Mesendoderm (in vitro differentiated cells): Measurements from ENCODE around the gene DAPK1.

Experiments used
- DNase-seq: peaks from one replicate; pipeline ENCODE4 v3.0.0; 2013
- H2AK5ac ChIP-seq: 2 replicates; pipeline ENCODE4 v1.6.1; 2013; ENCODE audit warnings: low read length, inconsistent platforms
- H2BK120ac ChIP-seq: 2 replicates; pipeline ENCODE4 v1.6.1; 2013; ENCODE audit warnings: low read depth, mild to moderate bottlenecking, low read length, moderate library complexity, mixed read lengths
- H2BK15ac ChIP-seq: replicated peaks from 2 replicates; pipeline ENCODE4 v1.6.1; 2013; ENCODE audit warnings: low read depth, mild to moderate bottlenecking, moderate library complexity
- H2BK5ac ChIP-seq: 2 replicates; pipeline ENCODE4 v1.6.1; 2013; ENCODE audit warnings: low read length, inconsistent platforms
- H3K18ac ChIP-seq: 2 replicates; pipeline ENCODE4 v1.6.1; 2013; ENCODE audit warnings: mild to moderate bottlenecking, low read length, mixed read lengths
- H3K23ac ChIP-seq: one replicate; pipeline ENCODE4 v1.6.1; 2013; ENCODE audit warnings: low read length
- H3K27ac ChIP-seq: 2 replicates; pipeline ENCODE4 v1.5.1; 2013; ENCODE audit warnings: low read depth, mild to moderate bottlenecking, inconsistent platforms, low read length, moderate library complexity
- H3K27me3 ChIP-seq: 2 replicates; pipeline ENCODE4 v1.6.1; 2013; ENCODE audit warnings: low read length, control low read depth, mild to moderate bottlenecking, inconsistent platforms; ENCODE audit not compliant: insufficient read depth, poor library complexity
- H3K36me3 ChIP-seq: 2 replicates; pipeline ENCODE4 v1.6.1; 2013; ENCODE audit warnings: low read length, inconsistent platforms; ENCODE audit not compliant: control insufficient read depth, insufficient read depth
- H3K4ac ChIP-seq: one replicate; pipeline ENCODE4 v1.6.1; 2013; ENCODE audit warnings: low read depth, mild to moderate bottlenecking, low read length, moderate library complexity
- H3K4me1 ChIP-seq: 2 replicates; pipeline ENCODE4 v1.6.1; 2013; ENCODE audit warnings: low read depth, low read length, inconsistent platforms; ENCODE audit not compliant: control insufficient read depth
- H3K4me2 ChIP-seq: 2 replicates; pipeline ENCODE4 v1.6.1; 2013; ENCODE audit warnings: low read length
- H3K4me3 ChIP-seq: 2 replicates; pipeline ENCODE4 v1.5.1; 2013; ENCODE audit warnings: mild to moderate bottlenecking, low read length
- H3K56ac ChIP-seq: one replicate; pipeline ENCODE4 v1.6.1; 2013; ENCODE audit warnings: low read length
- H3K79me1 ChIP-seq: 2 replicates; pipeline ENCODE4 v1.6.1; 2013; ENCODE audit warnings: low read length, inconsistent platforms
- H3K79me2 ChIP-seq: 2 replicates; pipeline ENCODE4 v1.6.1; 2013; ENCODE audit warnings: mild to moderate bottlenecking, low read length; ENCODE audit not compliant: control insufficient read depth, insufficient read depth
- H3K9ac ChIP-seq: 2 replicates; pipeline ENCODE4 v1.6.1; 2013; ENCODE audit warnings: low read length, inconsistent platforms
- H4K5ac ChIP-seq: one replicate; pipeline ENCODE4 v1.6.1; 2013; ENCODE audit warnings: low read length
- H4K8ac ChIP-seq: one replicate; pipeline ENCODE4 v1.6.1; 2013; ENCODE audit warnings: low read depth, mild to moderate bottlenecking, control low read depth, low read length, moderate library complexity
- WGBS: extraction: QIAGEN DNeasy Blood & Tissue Kit; methylation state at CpG from one replicate; pipeline ENCODE4 v1.1.7; 2013; ENCODE audit warnings: low lambda C conversion rate, missing lambda C conversion rate; ENCODE audit not compliant: insufficient coverage; ENCODE audit errors: extremely low coverage; 5-methylcytosine and 5-hydroxymethylcytosine counted together

DAPK1 gene

DNA sequence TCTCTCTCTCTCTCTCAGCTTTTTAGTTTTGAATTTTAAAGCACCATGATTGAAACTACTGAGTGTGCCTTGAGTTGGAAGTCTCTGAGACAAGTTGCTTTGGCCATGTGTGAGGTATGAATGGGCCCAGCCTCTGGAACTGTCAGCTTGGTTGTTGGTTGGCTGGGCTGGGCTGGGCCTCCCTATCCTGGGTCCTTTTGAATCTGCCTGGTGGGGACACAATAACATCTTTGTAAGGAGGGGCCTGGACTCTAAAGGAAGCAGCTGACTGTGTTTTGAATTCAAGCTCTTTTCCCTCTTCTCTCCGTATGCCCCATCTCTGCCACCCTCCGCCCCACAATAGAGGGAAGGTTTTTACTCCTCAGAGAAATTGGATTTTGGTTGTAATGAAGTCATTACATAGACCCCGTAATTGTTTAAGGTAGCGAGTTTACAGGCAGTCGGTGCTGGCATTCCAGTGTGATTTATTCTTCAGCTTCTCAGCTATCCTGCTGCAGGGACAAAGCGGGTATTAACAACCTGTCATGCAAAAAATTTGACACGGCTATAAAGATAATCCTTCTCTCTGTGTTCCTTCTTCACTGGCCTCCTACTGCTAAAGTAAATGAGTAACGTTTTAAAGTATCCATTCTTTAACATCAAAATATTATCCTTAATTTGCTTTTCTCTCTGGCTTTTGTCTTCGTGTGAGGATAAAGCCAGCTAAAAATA is 105.4 kb downstream of the DAPK1 start:
- Histone ChIP-seq H4K5ac (no peak overlapping the region), H4K8ac (no peak overlapping the region), H3K4me3 (no peak overlapping the region), H3K9ac (no peak overlapping the region), H3K27me3 (no peaks in the 10 kb centered on the region), H3K4me2 (no peak overlapping the region), H2BK15ac (no peak overlapping the region), H3K36me3 (no peaks in the 10 kb centered on the region), H3K23ac (no peak overlapping the region), H3K56ac (no peak overlapping the region), H3K27ac (no peak overlapping the region), H3K79me1 (peaks cover 14% of the 10 kb centered on the region), H2BK5ac (no peak overlapping the region), H2AK5ac (no peak overlapping the region), H3K18ac (no peak overlapping the region), H3K4ac (no peak overlapping the region), H3K79me2 (peaks cover 8% of the 10 kb centered on the region), H3K4me1 (peaks cover 4% of the 10 kb centered on the region), H2BK120ac (no peak overlapping the region)
- no CpG with 5 or more reads among the region's 9 CpGs for WGBS
- no peak for DNase-seq

DNA sequence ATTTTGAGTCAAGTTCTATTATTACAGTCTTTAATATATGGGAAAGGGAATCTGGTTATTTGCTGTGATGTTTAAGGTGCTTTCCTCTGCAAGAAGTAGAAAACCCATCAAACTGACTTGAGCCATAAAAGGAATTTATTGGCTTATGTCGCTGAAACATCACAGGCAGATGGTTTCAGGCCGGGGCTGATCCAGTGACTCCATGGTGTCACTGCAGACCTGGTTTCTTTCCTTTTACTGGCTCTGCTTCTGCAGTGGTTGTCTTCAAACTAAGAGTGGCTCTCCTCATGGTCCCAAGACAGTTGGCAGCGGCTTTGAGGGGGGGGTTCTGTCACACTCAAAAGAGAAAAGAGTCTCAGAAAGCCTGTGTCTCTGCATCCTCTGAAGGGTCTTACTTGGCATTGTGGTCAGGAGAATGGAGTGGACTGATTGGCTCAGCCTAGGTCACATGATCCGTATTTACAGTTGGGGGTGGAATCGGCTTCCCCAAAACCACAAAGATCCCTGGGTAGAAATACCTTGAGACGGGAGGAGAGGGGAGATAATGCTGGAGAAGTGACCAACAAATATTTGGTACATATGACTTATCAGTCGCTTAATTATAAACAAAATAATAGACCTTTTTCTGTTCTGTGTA is 106.3 kb downstream of the DAPK1 start:
- no peak overlapping the region for H3K9ac ChIP-seq
- H3K56ac ChIP-seq, result no peak overlapping the region
- no CpG with 5 or more reads among the region's 7 CpGs for WGBS
- peaks cover 14% of the 10 kb centered on the region for H3K79me1 ChIP-seq
- H3K18ac ChIP-seq, result no peak overlapping the region
- H4K5ac ChIP-seq, result no peak overlapping the region
- H3K27ac ChIP-seq, result no peak overlapping the region
- no peak overlapping the region for H3K4me3 ChIP-seq
- no peak overlapping the region for H2BK5ac ChIP-seq
- H3K23ac ChIP-seq, result no peak overlapping the region
- H3K79me2 ChIP-seq, result peaks cover 8% of the 10 kb centered on the region
- no peak overlapping the region for H3K4ac ChIP-seq
- no peak for DNase-seq
- H2BK120ac ChIP-seq, result no peak overlapping the region
- H3K27me3 ChIP-seq, result no peaks in the 10 kb centered on the region
- no peak overlapping the region for H4K8ac ChIP-seq
- H3K36me3 ChIP-seq, result no peaks in the 10 kb centered on the region
- H3K4me1 ChIP-seq, result peaks cover 4% of the 10 kb centered on the region
- no peak overlapping the region for H2BK15ac ChIP-seq
- H3K4me2 ChIP-seq, result no peak overlapping the region
- no peak overlapping the region for H2AK5ac ChIP-seq

DNA sequence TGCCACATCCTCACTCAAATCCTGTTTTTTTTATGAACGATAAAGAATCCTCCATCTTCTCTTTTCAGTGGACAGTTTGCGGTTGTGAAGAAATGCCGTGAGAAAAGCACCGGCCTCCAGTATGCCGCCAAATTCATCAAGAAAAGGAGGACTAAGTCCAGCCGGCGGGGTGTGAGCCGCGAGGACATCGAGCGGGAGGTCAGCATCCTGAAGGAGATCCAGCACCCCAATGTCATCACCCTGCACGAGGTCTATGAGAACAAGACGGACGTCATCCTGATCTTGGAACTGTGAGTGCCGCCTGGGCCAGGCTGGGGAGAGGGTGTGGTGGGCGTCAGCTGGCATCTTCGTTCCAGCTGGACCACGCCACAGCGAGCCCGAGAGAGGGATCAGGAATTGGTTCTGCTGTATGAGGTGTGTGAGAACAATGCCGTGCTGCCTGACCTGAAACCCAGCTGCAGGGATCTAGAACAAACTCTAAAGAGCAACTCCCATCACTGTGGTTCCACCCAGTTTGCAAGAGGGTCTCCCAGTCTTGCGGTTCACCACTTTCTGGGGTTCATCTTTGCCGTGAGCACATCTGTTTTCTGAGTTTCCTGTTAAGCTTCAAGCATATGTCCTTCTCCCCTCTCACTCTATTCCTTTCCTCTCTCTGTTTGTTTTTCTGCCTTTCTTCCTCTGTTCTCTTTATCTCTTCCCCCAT is 107.4 kb downstream of the DAPK1 start:
- no CpG with 5 or more reads among the region's 23 CpGs for WGBS
- Histone ChIP-seq H3K23ac (no peak overlapping the region), H3K4me2 (no peak overlapping the region), H2BK5ac (no peak overlapping the region), H3K36me3 (no peaks in the 10 kb centered on the region), H3K18ac (no peak overlapping the region), H3K4me1 (peaks cover 2% of the 10 kb centered on the region), H3K4me3 (no peak overlapping the region), H3K4ac (no peak overlapping the region), H2BK15ac (no peak overlapping the region), H3K9ac (no peak overlapping the region), H3K79me1 (peaks cover 13% of the 10 kb centered on the region), H3K79me2 (peaks cover 10% of the 10 kb centered on the region), H4K8ac (no peak overlapping the region), H2BK120ac (no peak overlapping the region), H4K5ac (no peak overlapping the region), H3K56ac (no peak overlapping the region), H2AK5ac (no peak overlapping the region), H3K27ac (no peak overlapping the region), H3K27me3 (no peaks in the 10 kb centered on the region)
- no peak for DNase-seq

DNA sequence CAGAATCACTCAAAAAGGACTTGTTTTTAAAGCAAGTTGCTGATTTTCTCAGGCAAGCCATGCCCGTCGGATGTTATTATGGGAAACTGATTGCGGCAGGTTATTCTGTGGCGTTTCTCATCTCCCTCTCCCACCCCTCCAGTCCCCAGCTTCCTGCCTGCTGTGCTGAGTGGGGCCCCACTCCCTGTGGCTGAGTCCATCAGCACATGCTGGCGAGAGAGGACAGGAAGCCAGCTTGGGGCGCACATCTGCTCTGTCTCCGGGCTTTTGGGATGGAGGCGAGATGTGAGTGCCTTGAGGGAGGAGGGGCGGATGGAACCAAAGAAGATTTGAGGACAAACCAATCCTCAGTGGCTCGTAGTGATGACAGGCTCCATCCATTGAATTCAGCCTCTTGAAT is 108.0 kb downstream of the DAPK1 start:
- H4K8ac ChIP-seq, result no peak overlapping the region

DNA sequence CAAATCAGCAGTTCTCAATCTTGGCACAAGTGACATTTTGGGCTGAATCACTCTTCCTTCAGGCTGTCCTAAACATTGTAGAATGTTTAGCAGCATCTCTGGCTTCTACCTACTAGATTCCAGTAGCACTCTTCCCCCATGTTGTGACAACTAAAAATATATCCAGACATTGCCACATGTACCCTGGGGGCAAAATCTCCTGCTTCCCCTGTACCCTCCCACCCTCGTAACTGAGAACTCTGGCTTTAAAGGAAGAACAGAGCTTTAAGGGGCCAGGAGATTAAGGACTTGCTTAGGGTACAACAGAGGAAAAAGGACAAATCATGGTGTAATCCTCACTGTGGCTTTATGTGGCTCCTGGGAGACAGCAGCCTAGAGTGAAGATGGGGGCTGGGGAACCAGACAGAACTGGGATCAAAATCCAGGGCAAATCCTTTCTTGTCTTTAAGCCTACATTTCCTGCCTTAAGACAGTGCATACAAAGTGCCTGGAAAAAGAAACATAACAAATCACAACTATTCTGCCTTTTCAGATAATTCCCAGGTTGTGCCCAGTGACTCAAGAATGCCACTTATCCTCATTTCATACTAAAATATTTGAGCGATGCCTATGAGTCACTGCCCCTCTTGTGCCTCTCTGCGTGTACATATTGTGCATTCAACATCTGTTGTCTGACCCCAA is 109.3 kb downstream of the DAPK1 start:
- Histone ChIP-seq H3K4me2 (no peak overlapping the region), H3K9ac (no peak overlapping the region), H3K4me3 (no peak overlapping the region), H2BK120ac (no peak overlapping the region), H3K36me3 (no peaks in the 10 kb centered on the region), H3K23ac (no peak overlapping the region), H2BK15ac (no peak overlapping the region), H3K4ac (no peak overlapping the region), H3K79me2 (peaks cover 4% of the 10 kb centered on the region), H4K5ac (no peak overlapping the region), H4K8ac (no peak overlapping the region), H2AK5ac (no peak overlapping the region), H3K27ac (no peak overlapping the region), H3K27me3 (no peaks in the 10 kb centered on the region), H2BK5ac (no peak overlapping the region), H3K79me1 (peaks cover 8% of the 10 kb centered on the region), H3K56ac (no peak overlapping the region), H3K4me1 (peaks cover 5% of the 10 kb centered on the region), H3K18ac (no peak overlapping the region)
- WGBS, result no CpG with 5 or more reads among the region's 3 CpGs
- DNase-seq, result no peak

More for the DNA sequence above, 108.0 kb downstream of the DAPK1 start:
- H3K4me1 ChIP-seq, result peaks cover 5% of the 10 kb centered on the region
- no peaks in the 10 kb centered on the region for H3K27me3 ChIP-seq
- H3K56ac ChIP-seq, result no peak overlapping the region
- H3K27ac ChIP-seq, result no peak overlapping the region
- no peak overlapping the region for H2AK5ac ChIP-seq
- H2BK120ac ChIP-seq, result no peak overlapping the region
- H2BK15ac ChIP-seq, result no peak overlapping the region
- H3K23ac ChIP-seq, result no peak overlapping the region
- H3K4ac ChIP-seq, result no peak overlapping the region
- no peak overlapping the region for H3K4me3 ChIP-seq
- H3K79me1 ChIP-seq, result peaks cover 15% of the 10 kb centered on the region
- H3K18ac ChIP-seq, result no peak overlapping the region
- peaks cover 8% of the 10 kb centered on the region for H3K79me2 ChIP-seq
- H3K36me3 ChIP-seq, result no peaks in the 10 kb centered on the region
- H3K4me2 ChIP-seq, result no peak overlapping the region
- H4K5ac ChIP-seq, result no peak overlapping the region
- H2BK5ac ChIP-seq, result no peak overlapping the region
- no CpG with 5 or more reads among the region's 10 CpGs for WGBS
- H3K9ac ChIP-seq, result no peak overlapping the region
- DNase-seq, result no peak
